Mesenteric fat pad (tissue), 1 donor: Measurements from ENCODE around the gene ITGA8. TPM values are rescaled to one million over a fixed set of nuclear protein-coding genes. Genes with fewer than 3 reads are reported as not detected.
"Not testable (repeated sequence)": the region's sequence is repeated elsewhere in the genome, so short reads cannot be mapped to it uniquely, and the experiment has no call there.

Source experiments
- DNase-seq: peaks from one replicate; pipeline ENCODE4 v3.0.0-alpha.2; 2020; ENCODE audit warnings: low spot score
- long read RNA-seq: library from polyadenylated mRNA; unstranded; transcript quantifications from one replicate; pipeline ENCODE4 v2.0.0, GENCODE V29; 2020
- total RNA-seq: library from RNA; stranded (reverse); fragmentation: NEBNext Ultra II Directional; extraction: Animal tissue kit (Norgen Biotek cat#: 25700); gene quantifications from one replicate; pipeline ENCODE4 v1.2.1, GENCODE V29; 2021
- donor health status: DM: yes; HTN: yes; CAD: no.

ITGA8 gene
- 7.1 TPM for total RNA-seq
- long read RNA-seq, full-length matches to known transcripts: 9 of 21 reads
- long read RNA-seq, partial matches to known transcripts: 3 of 21 reads
- long read RNA-seq, other reads (novel, unspliced or antisense): 9 of 21 reads

DNA sequence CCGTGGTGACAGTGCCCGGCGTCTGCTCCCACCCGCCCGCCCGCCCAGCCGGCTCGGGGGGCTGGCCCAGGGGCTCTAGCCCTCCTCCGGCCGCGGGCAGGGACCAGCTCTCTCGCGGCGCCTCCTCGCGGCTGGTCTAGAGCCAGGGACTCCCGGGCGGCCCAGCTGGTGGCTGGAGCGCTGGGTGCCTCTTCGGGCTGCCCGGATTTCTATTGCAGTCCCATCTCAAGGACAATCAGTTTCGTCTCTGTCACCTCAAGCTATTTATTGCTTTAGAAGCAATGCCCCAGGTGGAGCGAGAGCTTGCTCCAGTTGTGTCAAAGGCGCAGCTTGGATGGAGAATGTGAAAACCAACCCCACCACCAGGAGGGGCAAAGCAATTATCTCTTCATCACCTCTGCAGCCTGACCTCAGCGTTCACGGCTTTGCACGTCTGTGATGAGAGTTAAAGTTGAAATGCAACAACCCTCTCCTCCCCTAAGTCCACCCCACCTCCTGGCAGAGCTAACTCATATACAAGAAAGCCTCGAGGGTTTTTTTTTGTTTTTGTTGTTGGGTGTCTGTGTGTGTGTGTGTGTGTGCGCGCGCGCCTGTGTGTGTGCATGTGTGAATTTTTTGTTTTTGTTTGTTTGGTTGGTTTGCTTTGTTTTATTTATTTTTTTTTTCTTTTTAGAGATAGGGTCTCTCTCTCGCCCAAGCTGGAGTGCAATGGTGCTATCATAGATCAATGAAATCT is at the start of gene ITGA8:
ITGA8 (minus strand) TSS at position 24 of the 736 bp plus-strand sequence. CDS start 151 bp downstream, outside the sequence.
- DNase-seq: no peak

- no peak for DNase-seq
These were observed 45.3 kb upstream of the ITGA8 start for GRCh38 chr10:15764892-15765454.

- DNase-seq: no peak
These were observed 43.3 kb upstream of the ITGA8 start for GRCh38 chr10:15763006-15763405.

DNA sequence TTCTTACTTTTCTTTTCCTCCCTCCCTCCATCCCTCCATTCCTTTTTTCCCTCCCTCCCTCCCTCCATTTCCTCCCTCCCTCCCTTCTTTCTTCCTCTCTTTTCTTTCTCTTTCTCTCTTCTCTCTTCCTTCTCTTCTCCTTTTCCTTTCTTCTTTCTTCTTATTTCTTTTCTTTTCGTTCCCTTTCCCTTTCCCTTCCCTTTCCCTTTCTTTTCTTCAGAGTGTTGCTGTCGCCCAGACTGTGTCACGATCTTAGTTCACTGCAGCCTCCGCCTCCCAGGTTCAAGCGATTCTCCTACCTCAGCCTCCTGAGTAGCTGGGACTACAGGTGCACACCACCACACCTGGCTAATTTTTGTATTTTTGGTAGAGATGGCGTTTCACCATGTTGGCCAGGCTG is 42.5 kb upstream of the ITGA8 start:
- DNase-seq: not testable (repeated sequence)

DNA sequence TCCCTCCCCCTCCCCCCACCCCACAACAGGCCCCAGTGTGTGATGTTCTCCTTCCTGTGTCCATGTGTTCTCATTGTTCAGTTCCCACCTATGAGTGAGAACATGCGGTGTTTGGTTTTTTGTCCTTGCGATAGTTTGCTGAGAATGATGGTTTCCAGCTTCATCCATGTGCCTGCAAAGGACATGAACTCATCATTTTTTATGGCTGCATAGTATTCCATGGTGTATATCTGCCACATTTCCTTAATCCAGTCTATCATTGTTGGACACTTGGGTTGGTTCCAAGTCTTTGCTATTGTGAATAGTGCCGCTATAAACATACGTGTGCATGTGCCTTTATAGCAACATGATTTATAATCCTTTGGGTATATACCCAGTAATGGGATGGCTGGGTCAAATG is 41.5 kb upstream of the ITGA8 start:
- not testable (repeated sequence) for DNase-seq

DNA sequence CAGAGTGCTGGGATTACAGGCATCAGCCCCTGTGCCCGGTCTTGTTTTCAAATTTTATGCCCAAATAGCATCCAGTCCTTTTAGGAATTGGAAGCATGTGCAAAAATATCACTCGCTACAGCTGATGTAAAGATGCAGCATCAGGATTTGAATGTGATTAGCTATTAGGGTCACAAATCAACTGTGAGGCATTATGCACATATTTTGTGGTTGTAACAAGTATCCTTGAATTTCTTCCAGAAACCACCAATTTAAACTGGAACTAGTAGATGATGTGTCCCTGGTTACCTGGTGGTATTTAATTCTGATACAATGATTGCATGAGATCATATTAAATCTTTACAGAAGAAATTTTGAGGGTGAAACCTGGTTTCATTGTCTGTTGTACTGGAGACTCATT is 41.0 kb upstream of the ITGA8 start:
- no peak for DNase-seq

- no peak for DNase-seq
These were observed 39.5 kb upstream of the ITGA8 start for GRCh38 chr10:15759265-15759664.

- no peak for DNase-seq
These were observed 38.9 kb upstream of the ITGA8 start for GRCh38 chr10:15758618-15759017.

DNA sequence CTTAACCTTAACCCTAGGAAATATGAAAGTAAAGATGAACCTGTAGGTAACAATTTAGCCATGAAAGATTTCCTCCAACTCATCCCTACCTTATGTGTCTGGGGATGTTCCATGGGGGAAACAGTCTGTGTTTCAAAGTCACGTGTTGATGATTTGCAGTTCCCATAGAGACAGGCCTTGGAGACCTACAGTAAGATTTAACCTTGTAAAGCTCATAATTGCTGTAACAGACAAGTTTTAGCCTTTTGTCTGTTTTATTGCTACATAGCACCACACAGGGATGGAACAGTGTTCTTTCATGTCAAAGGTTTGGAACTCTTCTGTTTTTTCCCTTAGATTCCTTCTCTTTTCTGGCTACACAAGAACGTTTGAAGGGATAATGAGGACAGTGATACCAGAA is 35.2 kb upstream of the ITGA8 start:
- DNase-seq: no peak

DNA sequence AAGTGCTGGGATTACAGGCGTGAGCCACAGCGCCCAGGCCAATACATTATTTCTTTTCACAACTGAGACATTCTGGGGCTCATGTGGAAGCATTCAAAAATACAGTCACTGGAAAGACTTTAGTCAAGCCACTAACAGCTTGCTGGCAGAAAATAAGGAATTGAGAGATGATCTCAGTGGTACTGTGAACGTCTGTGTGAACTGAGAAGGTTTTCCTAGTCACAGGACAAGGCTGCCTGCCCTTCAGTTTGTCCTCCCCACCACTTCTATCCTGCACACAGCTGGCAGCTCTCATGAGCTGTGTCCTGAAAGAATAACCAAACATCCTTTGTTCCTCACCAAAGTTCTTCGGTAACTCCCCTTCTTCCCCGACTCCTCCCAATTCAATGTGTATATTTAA is 31.3 kb upstream of the ITGA8 start:
- DNase-seq: no peak

DNA sequence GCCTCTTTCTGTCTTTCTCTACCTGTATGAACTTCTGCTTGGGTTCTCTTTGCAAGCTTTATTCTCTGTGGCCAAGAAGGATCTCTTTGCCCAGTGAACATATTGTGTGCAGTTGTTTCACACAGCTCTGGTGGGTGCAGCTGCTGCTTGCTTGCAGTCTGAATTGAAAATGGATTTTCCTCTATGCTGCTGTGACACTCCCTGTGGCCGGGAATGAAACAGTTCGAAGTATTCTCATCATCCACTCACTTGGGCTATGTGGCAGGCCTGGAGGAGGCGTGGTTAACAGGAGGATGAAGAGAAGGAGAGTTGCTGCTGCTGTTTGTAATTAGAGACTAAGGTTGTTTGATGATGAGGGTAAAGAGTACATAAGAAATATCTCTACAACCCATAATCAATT is 28.4 kb upstream of the ITGA8 start:
- no peak for DNase-seq

- DNase-seq: no peak
These were observed 27.9 kb upstream of the ITGA8 start for GRCh38 chr10:15747632-15748031.

GRCh38 chr10:15745751-15746150 is 26.0 kb upstream of the ITGA8 start:
- DNase-seq: no peak

- DNase-seq: no peak
These were observed 24.6 kb upstream of the ITGA8 start for GRCh38 chr10:15744217-15744865.

- DNase-seq: no peak
These were observed 23.7 kb upstream of the ITGA8 start for GRCh38 chr10:15743443-15743842.

GRCh38 chr10:15742836-15743235 is 23.1 kb upstream of the ITGA8 start:
- no peak for DNase-seq

GRCh38 chr10:15742102-15742501 is 22.4 kb upstream of the ITGA8 start:
- DNase-seq: no peak

DNA sequence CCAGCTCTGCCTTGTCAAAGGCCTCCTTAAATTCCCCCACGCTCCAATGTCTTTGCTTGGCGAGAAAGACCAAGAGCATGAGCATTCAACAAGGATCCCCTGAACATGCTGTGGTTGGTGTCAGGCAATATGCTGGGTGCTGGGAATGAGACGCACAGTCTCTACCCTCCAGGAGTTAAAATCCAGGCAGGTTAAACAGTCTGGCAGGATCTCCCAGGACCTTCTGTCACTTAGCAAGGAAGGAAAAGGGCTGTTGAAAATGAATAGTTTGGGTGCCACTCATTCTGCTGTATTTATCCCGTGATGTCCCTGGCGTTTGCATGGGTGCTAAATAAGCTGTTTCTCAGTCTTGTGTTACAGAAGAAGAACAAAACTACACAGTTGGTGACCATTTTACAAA is 21.9 kb upstream of the ITGA8 start:
- no peak for DNase-seq

DNA sequence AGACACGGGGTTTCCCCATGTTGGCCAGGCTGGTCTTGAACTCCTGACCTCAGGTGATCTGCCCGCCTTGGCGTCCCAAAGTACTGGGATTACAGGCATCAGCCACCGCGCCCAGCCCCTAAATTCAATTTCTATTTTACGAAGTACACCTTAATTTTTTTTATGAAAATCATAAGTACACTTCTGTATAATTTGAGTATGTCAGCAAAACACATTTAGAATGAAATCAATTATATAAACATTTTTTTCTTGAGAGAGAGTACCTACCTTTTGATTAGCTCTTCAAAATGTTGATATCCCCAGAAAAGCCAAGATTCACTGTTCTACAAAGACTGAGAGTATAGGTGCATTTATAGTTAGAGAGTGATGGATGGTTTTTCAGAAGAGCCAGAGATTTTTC is 20.5 kb upstream of the ITGA8 start:
- DNase-seq: no peak

DNA sequence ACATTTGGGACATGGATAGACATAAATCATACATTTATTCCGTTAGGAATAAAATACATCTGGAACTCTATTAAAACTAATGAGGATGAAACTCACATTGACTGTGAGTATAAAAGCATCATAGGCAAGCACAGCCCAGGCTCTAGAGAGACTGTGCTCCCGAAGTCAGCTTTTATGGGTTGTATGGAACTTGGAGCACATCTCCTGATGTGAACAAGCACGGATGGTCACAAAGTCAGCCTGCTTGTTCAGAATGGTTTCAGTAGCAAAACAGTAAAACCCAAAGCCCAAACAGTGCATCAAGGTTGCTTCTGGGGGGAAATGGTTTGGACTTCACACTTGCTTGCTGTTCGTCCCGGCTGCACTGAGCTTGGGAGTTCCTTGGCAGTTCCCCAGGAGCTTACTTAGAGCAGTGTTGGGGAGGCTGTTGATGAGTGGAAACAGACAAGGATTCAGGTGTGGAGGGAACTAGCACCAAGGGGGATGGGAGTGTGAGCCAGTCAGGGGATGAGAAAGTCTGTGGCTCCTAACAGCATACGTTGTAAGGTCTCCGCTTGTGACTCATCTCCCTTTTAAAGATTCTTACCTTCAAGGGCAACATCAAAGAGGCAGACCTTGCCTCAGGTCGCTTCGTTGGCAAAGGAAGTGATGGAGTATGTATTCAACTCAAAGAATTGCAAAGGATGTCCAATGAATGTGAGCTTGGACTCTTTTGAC is 19.7 kb upstream of the ITGA8 start:
- DNase-seq: no peak

- no peak for DNase-seq
These were observed 18.7 kb upstream of the ITGA8 start for GRCh38 chr10:15738270-15738925.
